IPS-18c (cell line): ENCODE data around the gene GNG12.

ENCODE experiments used
- H3K4me3 ChIP-seq: 2 replicates; pipeline ENCODE4 v1.7.0; 2013; ENCODE audit warnings: low read depth, mild to moderate bottlenecking, low read length, moderate library complexity; ENCODE audit not compliant: insufficient read depth
- H3K9me3 ChIP-seq: one replicate; pipeline ENCODE4 v1.6.1; 2013; ENCODE audit warnings: mild to moderate bottlenecking, low read length, moderate library complexity; ENCODE audit not compliant: control insufficient read depth, insufficient read depth

GNG12 gene

DNA sequence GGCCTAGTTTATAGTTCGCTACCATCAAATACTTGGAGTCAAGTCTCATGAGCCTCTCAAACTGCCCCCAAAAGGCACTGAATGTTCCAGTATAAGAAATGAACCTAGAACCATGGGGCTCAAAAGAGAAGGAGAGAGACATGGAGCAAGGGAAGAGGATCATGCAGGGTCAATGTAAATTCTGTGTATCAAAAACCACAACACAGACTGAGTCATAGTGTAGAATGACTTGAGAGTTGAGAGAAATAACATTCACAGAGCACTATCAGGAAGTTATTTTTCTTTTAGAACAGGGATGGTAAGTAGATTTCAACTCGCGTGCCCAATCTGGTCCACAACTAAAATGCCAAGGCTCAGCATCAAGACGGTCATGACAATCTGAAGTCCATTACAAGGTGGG lies 59.8 kb downstream of the GNG12 start:
- Histone ChIP-seq H3K4me3 (no peak overlapping the region), H3K9me3 (no peaks in the 10 kb centered on the region)

DNA sequence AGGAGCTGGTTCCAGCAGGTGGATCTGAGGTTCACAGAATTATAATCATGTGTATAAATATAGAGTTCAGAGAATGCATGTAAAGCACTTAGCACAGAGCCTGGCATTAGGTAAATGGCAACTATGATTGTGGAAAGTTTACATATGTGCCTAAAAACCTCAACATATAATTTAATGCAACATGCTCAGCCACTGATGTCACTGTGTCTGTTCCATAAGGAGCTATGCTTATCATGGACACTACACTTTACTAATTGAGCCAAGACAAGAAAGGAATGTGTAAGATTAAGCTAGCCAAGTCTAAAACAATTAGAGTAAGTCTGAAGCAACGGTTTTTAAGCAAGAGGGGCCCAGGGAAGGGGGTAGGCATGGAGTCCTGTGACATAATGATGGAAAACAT lies 61.5 kb downstream of the GNG12 start:
- no peaks in the 10 kb centered on the region for H3K9me3 ChIP-seq
- no peak overlapping the region for H3K4me3 ChIP-seq

DNA sequence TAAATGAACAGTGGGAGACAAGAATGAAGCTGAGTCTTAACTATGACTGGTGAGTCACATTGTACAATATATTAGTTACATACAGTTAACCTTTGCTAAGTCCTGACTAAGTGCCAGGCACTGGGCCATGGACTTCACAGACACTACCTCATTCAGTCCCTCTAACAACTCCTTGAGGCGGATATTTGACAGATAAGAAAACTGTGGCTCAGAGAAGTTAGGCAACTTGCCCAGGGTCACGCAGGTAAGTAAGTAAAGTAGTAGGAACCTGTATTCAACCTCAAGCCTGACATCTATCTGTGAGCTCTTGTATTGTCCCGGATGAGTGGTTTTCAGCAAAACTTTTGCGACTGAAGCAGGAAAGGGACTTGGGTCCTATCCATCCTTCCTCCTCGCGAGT lies 62.1 kb downstream of the GNG12 start:
- no peak overlapping the region for H3K4me3 ChIP-seq

DNA sequence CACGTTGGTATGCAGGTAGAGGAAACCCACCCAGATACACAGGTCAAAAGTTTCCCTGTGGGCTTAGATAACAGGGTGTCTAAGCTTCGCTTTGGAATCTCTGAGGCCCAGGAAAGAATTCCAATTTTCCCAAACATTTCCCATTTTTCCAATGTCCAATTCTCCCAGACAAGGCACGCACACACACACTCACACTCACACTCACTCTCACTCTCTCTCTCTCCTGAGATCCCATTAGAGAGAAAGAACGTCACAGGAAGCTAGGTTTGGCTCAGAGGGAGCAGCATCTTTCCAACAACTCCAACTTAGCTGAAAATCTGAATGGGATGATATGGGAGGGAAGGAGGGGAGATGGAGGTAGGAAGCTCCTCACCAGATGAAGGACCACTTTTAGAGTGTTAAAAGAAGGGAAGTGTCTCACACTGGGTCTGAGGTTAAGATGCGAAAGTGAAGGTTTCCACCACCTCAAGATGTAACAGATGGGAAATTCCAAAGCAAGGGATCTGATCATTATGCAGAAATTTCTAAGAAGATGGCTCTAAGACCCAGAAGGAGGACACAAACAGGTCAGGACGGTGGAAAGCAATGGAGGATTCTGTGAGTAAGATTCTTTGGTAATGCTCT lies 63.5 kb downstream of the GNG12 start:
- Histone ChIP-seq H3K4me3 (no peak overlapping the region), H3K9me3 (no peaks in the 10 kb centered on the region)

More for the DNA sequence above, 62.1 kb downstream of the GNG12 start:
- no peaks in the 10 kb centered on the region for H3K9me3 ChIP-seq

DNA sequence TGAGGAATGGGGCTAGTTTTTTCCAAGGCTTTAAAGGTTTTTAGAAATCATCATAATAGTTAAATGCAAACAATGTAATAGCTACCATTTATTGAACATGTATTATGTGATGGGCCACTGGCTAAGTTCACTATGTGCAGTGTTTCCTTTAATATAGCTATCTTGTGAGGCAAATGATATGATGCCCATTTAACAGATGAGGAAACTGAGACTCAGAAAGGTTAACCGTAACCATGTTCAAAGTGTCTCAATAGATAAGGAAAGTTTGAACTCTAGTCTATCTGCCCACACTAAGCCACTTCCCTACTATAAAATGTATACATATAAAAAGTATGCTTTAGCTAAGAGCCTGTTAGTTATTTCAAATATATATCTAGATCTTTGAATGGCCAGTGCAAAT lies 64.8 kb downstream of the GNG12 start:
- H3K9me3 ChIP-seq: no peaks in the 10 kb centered on the region
- H3K4me3 ChIP-seq: no peak overlapping the region

DNA sequence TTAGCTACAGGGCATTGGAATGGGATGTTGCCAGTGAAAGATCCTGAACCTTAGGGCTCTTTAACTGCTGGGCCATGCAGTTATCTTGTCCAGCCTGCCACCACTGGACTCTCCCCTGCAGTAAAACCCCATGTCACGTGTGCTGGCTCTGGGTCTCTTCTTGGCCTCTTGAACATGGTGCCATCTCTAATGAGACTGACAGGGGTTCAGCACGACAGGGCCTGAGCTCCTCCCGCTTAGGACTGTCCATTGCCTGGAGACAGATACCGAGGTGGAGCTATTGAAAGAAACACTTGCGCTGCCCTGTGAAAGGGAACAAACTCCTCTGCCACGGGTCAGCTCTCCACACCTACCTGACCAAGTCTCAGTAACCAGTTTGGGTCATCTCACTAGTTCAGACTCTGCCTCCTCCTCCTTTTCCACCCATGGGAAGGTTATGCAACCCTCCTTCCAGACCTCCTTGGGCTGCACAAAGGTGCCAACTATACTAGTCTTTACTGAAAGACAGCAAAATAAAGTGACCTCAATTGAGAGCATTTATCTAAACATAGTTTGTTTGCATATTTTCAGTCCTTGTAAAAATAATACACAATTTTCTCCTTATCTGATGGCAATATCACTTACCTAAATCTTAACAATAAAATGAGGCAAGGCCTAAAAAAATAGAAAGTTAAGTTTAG lies 66.0 kb downstream of the GNG12 start:
- H3K9me3 ChIP-seq: no peaks in the 10 kb centered on the region
- no peak overlapping the region for H3K4me3 ChIP-seq

DNA sequence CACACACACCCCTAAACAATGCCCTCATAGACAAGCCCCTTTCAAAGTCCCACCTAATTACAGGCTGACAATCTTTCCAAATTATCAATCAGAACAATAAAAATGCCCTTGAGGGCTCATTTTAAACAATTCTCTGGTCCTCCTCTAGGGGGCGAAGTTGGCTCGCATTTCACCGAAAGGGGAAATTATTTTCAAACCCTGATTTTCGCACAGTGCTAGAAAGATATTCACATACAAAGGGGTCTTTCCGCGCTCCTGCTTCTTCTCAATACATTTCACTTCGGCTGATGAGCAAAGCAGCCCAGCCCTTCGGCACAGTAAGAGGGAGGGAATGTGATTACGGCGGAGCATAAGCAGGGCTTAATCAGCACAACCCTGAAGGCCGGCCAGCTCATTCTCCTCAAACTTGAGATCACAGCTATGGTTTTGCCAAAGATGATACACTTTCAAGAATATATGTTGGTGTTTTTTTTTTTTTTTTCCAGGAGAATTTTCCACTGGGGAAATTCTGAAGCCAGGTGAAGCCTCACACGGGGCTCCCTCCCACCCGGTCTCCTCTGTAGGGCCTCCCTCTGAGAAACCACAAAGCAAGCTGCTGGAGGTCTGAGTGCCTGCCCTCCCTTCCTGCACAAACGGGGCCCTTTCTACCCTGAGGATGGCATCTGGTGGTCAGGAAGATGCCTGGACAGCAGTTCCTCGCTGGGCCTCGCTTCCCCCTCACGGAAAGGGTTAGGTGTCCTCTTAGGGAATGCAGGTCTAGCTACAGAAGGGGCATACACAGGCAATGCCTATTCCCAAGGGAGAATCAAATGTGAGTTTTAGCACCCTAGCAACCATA lies 66.9 kb downstream of the GNG12 start:
- H3K9me3 ChIP-seq: no peaks in the 10 kb centered on the region
- peak overlapping the region; percentile 11; the same call in 1 of the 2 replicates for H3K4me3 ChIP-seq

DNA sequence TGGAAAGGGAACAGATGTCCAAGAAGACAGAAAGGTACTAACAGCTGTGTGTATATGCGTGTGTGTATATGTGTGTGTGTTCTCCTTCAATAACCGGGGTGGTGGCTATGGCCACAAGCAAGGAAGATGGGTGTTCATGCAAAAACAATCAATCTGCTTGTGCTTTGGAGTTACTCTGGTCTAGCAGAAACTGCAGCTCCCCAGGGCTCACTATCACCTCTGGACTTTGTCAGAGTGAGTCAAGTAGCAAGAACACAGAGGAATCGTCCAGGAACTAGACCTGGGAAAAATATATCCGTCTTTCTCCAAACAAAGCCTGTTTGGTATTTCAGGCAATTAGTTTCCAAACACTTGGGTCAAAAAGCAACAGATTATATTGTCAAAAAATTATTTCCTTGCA lies 68.6 kb downstream of the GNG12 start:
- Histone ChIP-seq H3K9me3 (no peaks in the 10 kb centered on the region), H3K4me3 (no peak overlapping the region)

DNA sequence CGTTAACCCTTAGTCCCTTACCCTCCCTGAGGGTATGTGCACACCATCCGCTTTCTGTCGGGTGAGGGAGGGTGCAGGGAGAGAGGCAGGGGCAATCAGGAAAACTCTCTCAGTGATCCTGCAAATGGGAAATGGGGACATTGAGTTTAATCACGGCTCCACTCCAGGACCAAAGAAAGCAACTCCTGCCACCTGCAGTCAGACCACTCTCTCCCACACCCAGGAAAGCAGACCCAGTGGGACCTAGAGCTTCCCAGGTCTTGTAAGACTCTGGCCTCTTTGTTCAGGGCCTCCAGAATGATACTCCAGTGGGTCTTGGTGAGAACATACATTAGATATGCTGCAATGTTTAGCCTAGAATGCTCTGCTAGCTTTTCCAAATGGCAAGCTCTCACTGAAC lies 71.5 kb downstream of the GNG12 start:
- H3K4me3 ChIP-seq: no peak overlapping the region

DNA sequence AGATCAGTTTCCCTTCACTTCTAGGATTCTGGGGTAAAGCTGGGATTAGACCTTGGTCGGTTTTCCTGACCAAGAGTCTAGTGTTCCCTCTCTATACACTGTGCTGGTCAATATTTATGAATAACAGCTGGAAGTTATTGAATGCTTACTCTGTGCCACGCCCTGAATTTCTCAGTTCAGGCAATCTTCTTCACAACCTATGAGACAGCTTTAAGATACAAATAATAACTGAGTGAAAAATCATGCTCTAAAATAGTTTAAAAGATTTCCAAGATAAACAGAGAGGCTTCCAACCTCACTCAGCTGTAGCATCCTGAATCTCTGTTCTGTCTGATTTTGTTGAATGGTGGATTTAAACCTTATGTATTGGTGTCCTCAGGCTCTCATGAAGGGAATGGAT lies 72.2 kb downstream of the GNG12 start:
- Histone ChIP-seq H3K9me3 (no peaks in the 10 kb centered on the region), H3K4me3 (no peak overlapping the region)

More for the DNA sequence above, 71.5 kb downstream of the GNG12 start:
- H3K9me3 ChIP-seq: no peaks in the 10 kb centered on the region

DNA sequence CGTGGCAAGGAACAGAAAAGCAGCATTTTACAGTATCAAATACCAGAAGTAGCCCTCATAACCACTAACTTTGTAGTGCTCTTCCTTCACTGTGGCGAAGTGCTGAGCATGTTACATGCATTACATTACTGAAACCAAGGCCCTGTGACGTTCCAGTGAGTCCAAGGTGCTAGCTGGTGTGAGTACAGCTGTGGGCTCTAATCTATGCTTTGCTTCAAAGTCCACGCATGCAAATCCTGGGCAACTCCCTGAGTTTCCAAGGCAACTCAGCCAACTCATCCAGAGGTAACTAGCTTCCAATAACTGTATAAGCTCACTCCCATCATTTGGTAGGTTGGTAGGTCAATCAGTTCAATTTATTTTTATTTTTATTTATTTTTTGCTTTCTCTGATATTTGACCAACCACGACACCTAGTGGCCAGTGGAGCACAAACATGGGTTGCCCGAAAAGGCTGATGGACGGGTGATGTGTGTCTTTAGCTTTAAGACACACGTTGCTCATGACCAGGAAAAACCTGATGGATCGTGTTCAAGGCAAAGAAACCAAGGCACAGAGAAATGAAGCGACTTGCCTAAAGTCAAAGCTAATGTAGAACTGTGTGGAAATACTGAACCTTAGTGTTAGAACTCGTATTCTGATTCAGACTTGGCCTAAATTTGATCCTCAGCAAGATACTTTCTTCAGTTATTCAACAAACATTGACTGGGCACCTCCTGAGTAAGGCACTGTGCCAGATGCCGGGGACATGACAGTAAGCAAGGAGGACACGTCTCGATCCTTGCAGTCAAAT lies 73.0 kb downstream of the GNG12 start:
- H3K9me3 ChIP-seq: no peaks in the 10 kb centered on the region
- no peak overlapping the region for H3K4me3 ChIP-seq

DNA sequence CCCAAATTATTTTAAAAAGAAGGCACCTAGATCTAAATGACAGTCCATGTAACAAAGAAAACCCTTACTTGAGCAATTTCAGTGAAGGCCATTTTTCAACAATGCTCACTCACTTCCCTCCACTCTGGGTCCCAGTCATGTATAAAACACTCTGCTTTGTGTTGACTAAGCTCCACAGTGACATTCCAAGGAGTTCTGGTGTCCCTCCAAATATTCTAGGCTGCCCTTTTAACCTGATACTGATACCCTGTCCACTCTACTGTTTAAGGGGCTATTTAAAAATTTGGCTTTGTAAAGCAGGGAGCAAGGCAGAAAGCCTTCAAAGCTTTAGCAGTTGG lies 73.6 kb downstream of the GNG12 start:
- H3K9me3 ChIP-seq: no peaks in the 10 kb centered on the region
- H3K4me3 ChIP-seq: no peak overlapping the region

DNA sequence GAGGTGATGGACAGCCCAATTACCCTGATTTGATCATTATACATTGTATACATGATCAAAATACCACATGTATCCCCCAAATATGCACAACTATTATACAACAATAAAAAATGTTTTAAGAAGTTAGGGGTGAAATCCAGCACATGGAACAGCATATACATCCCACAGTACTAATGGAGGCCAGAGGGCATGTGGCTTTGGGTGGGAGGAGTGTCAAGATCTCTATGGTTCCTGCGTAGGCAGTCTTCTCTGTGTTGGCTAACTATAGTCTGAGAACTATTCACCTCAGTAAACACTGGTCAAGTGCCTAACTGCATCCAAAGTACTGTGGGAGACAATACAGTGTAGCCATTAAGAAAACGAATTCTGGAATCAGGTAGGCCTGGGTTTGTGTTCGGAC lies 74.2 kb downstream of the GNG12 start:
- Histone ChIP-seq H3K4me3 (no peak overlapping the region), H3K9me3 (no peaks in the 10 kb centered on the region)

DNA sequence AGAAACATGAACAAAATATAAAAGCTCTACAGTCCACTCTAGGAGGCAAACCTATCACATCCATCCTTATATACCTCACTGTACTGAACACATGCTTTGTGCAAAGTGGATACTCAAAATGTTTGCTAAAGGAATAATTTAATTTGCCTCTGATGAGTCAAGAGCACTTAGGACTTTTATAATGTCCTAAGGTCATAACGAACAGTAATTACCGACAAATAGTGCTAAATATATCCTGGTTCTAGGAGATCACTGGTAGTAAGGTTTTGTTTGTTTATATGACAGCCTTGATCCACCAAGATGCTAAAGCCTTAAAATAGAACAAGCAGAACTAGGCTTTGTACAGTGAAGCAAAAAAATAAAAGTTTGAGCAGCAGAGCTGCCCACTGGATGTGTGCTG lies 77.6 kb downstream of the GNG12 start:
- no peak overlapping the region for H3K4me3 ChIP-seq

DNA sequence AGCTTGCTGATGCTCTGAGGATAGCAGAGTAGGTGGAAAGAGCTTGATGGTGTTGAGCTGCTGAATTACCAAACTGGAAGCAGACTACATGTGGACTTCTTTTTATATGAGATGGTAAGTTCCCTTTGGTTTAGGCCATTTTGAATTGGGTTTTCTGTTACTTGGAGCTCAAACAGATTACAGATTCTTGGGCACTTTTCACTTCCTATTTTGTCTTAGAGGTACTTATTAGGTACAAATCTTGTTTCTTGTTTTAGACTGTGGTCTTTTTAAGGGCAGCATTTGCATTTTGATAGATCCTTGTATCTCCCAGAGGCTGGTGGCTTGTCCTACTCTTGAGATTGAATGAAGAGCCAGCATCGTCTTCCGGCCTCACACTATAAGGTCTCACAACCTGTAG lies 78.1 kb downstream of the GNG12 start:
- no peaks in the 10 kb centered on the region for H3K9me3 ChIP-seq
- no peak overlapping the region for H3K4me3 ChIP-seq

More for the DNA sequence above, 77.6 kb downstream of the GNG12 start:
- H3K9me3 ChIP-seq: no peaks in the 10 kb centered on the region

DNA sequence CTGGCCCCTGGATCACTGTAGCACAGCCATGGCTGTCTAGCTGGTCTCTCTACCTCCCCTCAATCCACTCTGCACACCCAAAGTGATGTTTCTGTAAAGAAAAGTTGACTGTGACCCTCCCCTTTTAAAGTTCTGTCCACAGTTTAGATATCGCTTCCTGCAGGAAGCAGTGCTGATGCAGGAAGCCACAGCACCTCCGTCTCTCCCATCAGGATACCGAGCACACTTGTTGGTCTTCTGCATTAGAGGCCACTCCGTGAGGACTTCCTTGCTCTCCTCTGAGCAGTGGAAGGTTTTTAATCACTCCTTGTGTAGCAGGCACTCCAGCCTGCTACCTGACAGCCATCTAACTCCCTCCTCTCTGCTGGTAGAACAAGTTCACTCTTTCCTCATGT lies 78.7 kb downstream of the GNG12 start:
- Histone ChIP-seq H3K4me3 (no peak overlapping the region), H3K9me3 (no peaks in the 10 kb centered on the region)

DNA sequence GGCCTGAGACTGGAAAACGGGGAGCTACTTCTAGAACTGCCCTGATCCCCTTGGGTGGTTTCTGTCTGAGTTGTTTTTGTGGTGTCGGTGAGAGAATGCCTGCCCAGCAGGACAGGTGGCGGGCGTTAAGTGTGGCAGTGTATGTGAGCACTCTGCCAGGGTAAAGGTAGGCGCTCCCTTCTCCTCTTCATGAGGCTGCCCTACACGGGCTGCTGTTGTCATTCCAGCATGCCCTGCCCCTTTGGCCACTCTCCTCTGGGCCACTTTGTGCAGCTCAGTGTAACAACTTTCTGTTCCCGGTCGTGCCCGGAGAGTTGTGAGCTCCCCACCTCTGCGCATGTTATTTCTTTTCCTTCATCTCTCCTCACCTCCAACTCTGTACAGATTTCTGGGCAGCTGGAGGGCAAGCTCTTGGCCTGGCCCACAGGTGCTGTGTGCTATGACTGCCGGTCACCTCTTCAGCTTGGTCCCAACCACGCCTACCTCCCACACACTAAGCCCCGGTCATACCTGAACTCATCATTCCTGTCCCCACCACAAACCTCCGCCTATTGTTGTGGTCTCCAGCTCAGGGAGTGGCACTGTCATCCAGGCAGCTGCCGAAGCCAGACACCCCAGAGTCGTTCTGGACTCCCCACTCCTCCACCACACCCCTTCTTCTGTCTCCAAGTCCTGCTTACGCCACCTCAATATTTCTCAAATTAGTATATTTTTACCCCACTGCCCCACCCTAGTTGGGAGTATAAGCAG lies 79.3 kb downstream of the GNG12 start:
- Histone ChIP-seq H3K4me3 (no peak overlapping the region), H3K9me3 (no peaks in the 10 kb centered on the region)
